Raji (cell line): ENCODE measurements around the gene DBN1.
A peak's percentile ranks its signal among the peaks of the same experiment; 100 is the strongest.

Source experiments
- POLR2A ChIP-seq: IDR thresholded peaks from 2 replicates; pipeline ENCODE4 v1.6.1; 2011; ENCODE audit warnings: low read depth, low read length, control low read depth; ENCODE audit not compliant: insufficient read depth

The DBN1 gene

GRCh38 chr5:177458912-177459350 is 14.5 kb downstream of the DBN1 start:
- no peak for TF ChIP-seq POLR2A

- no peak for TF ChIP-seq POLR2A
Observed at GRCh38 chr5:177457852-177458681, 15.4 kb downstream of the DBN1 start.

GRCh38 chr5:177456976-177457851 is 16.2 kb downstream of the DBN1 start:
- TF ChIP-seq POLR2A, result peak; percentile 29; the same call in 1 of the 2 replicates

GRCh38 chr5:177456591-177456964 is 16.9 kb downstream of the DBN1 start:
- TF ChIP-seq POLR2A, result no peak

- TF ChIP-seq POLR2A, result peak; percentile 91
Observed at GRCh38 chr5:177455661-177456590, 17.5 kb downstream of the DBN1 start.

GRCh38 chr5:177455036-177455660 is 18.3 kb downstream of the DBN1 start:
- TF ChIP-seq POLR2A, result peak; percentile 81

GRCh38 chr5:177454397-177455035 is 18.9 kb downstream of the DBN1 start:
- no peak for TF ChIP-seq POLR2A

GRCh38 chr5:177453852-177454396 is 19.5 kb downstream of the DBN1 start:
- no peak for TF ChIP-seq POLR2A

GRCh38 chr5:177452688-177453638 is 20.5 kb downstream of the DBN1 start:
- no peak for TF ChIP-seq POLR2A

GRCh38 chr5:177450667-177451424 is 22.6 kb downstream of the DBN1 start:
- no peak for TF ChIP-seq POLR2A

- peak; percentile 38; the same call in 1 of the 2 replicates for TF ChIP-seq POLR2A
Observed at GRCh38 chr5:177449140-177450061, 24.0 kb downstream of the DBN1 start.
